NCI-H1436 (cell line): ENCODE results near the gene ERBB2.
A peak's percentile ranks its signal among the peaks of the same experiment; 100 is the strongest.
"Not testable (repeated sequence)": the region's sequence is repeated elsewhere in the genome, so short reads cannot be mapped to it uniquely, and the experiment has no call there.

Source experiments
- DNase-seq: peaks from one replicate; lab custom pipeline; 2025; lab: John Stamatoyannopoulos, UW

Gene ERBB2

DNA sequence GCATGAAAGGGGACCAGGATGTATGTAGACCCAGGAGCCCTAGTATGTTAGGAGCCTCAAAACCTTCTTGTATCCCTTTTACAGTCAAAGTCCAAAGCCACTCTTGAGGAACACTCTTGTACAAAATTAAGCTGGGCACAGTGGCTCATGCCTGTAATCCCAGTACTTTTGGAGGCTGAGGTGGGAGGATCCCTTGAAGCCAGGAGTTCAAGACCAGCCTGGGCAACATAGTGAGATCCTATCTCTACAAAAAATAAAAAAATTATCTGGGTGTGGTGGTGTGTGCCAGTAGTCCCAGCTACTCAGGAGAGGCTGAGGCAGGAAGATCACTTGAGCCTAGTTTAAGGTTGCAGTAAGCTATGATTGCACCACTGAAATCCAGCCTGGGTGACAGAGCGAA, 26.1 kb downstream of the ERBB2 start:
- DNase-seq: not testable (repeated sequence)

DNA sequence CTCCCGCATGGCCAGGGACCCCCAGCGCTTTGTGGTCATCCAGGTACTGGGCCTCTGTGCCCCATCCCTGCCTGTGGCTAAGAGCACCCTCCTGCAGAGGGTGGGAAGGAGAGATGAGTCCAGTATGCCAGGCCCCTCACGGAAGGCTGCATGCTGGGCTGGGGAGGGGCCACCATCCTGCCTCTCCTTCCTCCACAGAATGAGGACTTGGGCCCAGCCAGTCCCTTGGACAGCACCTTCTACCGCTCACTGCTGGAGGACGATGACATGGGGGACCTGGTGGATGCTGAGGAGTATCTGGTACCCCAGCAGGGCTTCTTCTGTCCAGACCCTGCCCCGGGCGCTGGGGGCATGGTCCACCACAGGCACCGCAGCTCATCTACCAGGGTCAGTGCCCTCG, 26.8 kb downstream of the ERBB2 start:
- DNase-seq: no peak

DNA sequence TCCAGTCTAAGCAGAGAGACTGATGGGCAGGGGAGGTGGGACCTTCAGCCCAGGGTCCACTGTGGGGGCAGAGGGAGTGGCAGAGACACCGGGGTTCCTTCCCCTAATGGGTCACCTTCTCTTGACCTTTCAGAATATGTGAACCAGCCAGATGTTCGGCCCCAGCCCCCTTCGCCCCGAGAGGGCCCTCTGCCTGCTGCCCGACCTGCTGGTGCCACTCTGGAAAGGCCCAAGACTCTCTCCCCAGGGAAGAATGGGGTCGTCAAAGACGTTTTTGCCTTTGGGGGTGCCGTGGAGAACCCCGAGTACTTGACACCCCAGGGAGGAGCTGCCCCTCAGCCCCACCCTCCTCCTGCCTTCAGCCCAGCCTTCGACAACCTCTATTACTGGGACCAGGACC, 27.7 kb downstream of the ERBB2 start:
- no peak for DNase-seq

DNA sequence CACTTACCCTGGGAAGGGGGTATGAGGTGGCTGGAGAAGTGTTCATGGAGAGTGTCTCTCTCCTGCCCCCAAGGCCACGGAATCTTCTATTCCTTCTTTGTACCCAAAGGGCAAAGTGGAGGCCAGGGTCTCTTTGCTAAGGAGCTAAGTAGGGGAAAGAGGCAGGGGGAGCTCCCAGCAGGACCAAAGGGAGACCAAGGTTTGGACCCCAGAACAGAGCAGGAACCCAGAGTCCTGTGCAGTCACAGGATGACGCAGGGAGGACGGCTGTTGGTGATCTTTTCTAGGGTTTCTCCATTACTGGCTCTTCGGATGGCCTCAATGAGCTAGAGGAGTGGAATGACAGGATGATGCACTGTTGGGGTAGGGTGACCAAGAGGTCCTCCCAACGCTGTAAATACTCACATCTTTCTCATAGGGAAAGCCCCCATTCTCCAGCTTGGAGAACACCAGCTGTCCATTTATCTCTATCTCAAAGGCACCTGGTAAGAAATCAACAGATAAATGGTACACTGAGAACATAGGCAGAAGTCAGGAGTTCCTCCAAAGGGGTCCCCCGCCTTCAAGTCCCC, 29.5 kb downstream of the ERBB2 start:
- DNase-seq: no peak

DNA sequence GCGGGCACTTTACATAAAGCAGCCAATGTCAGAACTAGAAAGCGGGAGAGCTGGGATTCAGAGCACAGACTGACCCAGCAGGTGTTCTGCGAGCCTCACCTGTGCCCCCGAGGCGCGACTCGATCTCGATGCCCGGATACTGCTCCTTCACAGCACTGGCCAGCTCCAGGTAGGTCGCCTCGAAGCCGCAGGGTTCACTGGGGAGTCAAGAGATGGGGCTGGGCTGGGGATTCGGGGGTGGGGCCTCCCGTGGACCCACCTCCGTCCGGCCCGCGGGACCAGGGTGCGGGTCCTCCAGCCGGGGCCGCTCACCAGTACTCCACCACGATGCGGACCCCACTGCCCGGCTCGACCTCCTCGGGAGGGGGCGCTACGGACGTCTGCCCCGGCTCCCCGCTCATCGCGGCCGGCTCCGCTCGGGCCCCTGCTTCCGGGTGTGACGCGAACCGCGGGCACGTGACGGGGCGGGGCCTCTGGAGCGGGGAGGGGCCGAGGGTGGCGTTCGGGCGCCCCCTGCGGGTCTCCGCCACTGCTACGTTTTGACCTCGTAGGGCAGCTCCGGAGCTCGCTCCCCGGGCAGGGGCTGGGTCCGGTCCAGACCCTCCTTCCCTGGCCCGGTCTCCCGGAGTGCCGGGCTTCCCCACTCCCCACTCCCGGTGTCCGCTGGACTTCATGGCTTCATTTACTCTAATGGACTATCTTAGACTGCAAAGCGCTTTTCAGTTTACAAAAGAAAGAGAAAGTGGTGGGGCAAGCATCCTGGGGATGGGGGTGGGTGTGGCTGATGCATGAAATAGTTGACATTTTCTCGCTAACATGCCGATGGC, 30.4 kb downstream of the ERBB2 start, which contains the start of gene MIEN1:
TSS of gene MIEN1 (minus strand) at position 438 of the 827 bp plus-strand sequence. CDS start at position 401, 37 bp downstream.
- DNase-seq: peak; percentile 89

DNA sequence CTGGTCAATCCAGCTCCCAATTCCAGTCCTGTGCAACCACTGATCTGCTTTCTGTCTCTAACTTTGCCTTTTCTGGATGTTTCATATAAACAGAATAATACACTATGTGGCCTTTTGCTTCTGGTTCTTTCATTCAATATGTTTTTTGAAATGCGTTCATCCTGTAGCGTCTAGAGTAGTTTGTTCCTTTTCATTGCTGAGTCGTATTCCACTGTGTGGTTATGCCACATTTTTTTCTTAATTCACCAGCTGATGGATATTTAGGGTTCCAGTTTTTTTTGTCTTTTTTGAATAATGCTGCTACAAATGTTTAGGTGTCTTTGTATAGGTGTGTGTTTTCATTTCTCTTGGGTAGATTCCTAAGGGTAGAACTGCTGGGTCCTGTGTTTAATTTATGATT, 32.7 kb downstream of the ERBB2 start:
- no peak for DNase-seq

DNA sequence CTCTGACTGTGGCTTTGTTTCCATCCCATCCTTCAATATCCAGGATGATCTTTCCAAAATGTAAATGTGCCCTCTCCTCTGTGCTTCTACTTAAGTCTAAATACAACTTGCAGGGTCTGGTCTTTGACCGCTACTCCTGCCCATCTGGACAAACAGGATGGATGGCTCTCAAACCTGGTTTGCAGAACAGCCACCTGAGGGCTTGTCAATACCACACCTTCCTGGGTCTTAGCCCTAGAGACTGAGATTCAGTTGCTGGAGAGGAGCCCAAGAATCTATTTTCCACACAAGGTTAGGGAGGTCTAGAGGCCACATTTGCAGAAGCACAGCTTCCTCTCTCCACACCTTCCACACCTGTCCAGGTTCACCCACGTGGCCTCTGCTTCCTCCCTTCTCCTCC, 36.0 kb downstream of the ERBB2 start:
- no peak for DNase-seq

DNA sequence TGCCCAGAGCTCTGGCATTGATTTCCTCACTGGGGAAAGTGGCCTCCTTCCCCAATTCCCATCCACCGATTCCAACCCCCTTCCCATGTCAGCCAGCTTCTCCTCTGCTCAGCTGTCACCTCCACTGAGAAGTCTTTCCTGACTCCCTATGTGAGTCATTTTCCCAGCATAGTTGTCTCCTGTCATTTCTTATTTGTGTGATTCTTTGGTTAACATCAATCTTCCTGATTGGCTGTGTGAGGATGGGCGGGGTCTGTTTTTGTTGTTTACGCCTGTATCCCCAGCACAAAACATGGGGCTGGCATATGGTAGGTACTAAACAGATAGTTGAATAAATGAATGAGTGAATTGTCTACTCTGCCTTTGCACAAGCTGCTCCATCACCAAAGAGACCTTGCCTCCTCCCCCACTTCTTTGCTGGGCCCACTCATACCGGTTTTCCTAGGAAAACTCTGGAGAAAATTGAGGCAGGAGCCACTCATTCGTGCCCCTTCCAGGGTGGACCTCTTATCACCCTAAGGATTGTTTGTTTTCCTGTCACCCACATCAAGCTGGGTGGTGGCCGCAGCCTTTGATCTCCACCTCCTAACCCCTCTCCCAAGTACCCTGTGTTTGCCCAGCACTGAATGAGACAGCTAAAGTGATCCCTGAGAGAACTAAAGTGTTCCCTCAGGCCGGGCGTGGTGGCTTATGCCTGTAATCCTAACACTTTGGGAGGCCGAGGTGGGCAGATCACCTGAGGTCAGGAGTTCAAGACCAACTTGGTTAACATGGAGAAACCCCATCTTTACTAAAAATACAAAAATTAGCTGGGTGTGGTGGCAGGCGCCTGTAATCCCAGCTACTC, 36.7 kb downstream of the ERBB2 start:
- DNase-seq: no peak

DNA sequence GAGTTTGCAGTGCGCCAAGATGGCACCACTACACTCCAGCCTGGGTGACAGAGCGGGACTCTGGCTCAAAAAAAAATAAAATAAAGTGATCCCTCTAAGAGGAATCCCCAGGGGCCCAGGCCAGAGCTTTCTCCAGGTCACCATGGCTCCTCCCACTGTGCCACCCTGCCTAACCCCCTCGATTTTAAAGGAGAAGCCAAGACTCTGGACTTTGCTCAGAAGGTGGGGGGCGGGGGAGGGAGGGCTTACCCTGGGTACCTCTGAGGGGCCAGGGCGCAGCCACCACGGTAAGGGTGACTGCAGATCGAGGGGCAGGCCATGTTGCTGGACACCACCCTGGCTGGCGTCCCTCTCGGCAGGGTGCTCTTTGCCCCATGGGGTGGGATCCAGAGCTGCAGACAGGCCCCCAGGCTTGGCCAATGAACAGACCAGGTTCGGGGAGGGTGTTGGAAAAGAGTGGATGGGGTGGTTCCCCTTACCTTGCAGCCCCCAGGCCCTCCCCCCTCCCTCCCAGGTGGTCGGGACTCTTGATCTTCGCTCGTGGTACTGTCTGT, 37.4 kb downstream of the ERBB2 start:
- DNase-seq: no peak

DNA sequence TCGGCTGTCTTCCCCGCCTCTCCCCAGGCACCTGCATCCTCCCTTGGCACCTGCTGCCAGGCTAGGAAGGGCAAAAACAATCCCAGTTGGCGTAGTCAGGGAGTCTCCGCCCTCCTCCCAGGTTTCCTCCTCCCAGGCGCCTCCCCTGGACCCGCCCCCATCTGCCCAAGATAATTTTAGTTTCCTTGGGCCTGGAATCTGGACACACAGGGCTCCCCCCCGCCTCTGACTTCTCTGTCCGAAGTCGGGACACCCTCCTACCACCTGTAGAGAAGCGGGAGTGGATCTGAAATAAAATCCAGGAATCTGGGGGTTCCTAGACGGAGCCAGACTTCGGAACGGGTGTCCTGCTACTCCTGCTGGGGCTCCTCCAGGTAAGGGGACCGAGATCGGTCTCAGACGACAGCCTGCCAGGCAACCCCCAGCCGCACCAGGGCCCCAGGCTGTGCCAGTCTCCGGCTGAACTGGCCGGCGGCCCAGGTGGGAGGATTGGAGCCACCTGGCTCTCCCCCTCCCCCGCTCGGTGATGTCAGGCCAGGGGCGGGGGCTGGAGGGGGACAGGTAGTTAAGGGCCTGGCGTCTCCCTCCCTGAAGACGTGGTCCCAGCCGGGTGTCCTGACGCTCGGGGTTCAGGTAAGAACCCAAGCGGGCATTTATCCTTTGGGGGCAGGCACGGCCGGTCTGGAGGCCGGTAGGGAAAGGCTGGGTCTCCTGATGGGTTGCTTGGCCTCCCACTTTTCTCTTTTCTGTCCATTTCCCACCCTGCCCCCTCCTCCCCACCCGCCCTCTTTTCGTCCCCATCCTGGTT, 38.1 kb downstream of the ERBB2 start, which contains the start of gene GRB7:
TSS of gene GRB7 (plus strand) at position 179 of the 808 bp plus-strand sequence. CDS start 4,364 bp downstream, outside the sequence.
- DNase-seq: peak; percentile 72

DNA sequence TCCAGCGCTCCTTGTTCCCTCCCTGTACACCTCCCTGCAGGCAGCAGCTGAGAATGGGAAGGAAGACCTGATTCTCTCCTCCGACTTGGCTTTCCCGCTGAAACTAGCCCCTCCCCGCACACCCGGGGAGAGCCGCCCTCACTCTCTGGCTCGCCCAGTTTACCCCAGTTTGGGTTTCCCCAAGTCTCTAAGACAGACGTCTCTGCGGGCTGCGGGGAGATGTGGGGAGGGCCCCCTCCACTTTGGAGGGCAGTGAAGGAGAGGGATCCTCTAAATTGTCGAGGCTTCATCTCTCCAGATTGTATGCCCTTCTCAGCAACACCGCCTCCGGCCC, 38.7 kb downstream of the ERBB2 start:
- DNase-seq: peak; percentile 31

DNA sequence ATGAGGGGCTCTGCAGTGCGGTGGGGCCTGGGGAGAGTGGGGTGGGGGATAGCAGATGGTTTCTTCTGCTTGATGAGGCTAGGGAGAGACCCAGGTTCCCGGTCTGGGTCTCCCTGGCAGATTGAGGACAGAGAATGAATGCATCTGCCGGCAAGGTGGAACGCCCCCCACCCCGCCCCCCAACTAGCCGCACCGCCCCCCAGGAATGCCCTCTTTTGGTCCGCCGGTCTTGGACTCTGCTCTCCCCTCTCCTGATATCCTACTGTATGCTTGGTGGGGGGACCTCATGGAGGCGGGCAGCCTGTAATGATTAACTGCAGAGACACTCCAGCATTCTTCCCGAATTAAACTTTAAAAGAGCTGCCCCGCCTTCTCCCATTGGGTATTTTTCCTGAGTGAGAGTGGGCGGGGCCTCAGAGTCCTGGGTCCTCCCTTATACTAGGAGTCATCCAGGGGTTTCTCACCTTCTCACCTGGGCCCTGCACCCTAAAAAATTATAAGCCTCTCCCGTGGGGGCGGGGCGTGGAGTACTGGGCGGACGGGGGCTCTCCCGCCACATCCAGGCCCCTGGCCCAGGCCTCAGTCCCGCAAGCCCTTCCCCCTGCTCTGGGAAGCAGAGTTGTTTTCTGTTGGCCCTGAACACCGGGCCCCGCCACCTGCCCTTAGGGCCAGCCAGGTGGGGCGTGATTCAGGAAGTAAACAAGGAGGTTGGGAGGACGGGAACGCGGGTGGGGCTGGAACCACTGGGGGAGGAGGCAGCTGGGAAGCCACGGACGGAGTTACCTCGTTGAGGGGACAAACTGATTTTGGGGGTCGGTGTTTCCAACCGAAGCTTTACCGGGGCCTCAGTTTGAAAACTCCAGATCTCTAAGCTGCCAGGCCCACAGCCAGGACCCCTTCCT, 39.4 kb downstream of the ERBB2 start:
- peak; percentile 56 for DNase-seq

DNA sequence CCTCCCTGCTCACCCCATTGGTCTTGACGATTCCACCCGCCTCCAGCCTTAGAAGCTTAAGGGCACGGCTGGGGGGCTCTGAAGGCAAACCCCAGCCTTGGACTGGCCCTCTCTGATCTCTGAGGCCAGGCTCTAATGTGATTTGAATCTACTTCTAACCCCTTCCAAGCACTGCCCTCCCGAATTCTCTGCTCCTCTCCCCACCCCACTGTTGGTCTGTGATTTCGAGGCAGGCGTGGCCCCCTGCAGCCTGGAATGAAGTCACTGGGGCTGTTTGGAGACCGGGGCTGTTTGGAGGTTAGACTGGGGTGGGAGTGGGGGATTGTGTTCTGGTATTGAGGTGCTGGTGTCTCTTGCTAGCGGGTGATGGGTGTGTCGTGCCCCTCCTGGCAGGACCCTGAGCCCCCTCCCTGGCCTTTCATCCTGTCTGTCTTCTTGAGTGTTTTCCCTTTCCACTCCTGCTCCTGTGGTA, 40.1 kb downstream of the ERBB2 start:
- DNase-seq: no peak

DNA sequence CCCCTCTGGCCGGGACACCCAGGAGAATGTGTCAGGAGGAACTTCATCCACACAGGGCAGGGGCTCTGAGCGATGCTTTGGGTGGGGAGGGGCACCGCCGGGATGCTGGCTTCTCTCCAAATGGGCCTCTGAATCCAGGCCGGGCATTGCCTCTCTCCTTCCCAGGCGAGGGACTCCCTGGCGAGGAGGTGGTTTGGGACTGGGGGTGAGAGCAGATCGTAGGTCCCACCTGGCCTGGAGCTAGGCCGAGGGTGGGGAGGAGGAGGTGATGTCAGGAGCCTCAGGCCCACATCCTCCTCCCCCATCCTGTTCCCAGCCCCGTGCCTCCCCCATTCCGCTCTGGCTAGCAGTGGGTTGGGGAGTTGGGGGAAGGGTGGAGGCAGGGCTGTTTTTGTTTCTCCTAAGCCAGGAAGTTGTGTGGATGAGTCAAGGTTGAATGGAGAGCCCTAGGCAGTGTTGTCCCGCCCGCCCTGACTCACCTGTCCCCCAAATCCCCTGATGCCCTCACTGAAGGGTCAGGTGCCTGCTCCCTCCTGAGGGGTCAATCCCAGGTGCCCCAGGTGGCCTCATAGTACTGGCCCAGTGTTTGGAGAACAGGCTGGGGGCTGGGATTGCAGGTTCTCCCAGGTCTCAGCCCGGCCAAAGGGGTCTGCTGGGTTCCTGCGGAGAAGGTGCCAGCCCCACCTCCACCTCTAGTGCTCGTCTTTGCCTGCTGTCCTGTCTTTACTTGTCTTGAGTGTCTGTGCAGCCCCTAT, 40.7 kb downstream of the ERBB2 start:
- no peak for DNase-seq

DNA sequence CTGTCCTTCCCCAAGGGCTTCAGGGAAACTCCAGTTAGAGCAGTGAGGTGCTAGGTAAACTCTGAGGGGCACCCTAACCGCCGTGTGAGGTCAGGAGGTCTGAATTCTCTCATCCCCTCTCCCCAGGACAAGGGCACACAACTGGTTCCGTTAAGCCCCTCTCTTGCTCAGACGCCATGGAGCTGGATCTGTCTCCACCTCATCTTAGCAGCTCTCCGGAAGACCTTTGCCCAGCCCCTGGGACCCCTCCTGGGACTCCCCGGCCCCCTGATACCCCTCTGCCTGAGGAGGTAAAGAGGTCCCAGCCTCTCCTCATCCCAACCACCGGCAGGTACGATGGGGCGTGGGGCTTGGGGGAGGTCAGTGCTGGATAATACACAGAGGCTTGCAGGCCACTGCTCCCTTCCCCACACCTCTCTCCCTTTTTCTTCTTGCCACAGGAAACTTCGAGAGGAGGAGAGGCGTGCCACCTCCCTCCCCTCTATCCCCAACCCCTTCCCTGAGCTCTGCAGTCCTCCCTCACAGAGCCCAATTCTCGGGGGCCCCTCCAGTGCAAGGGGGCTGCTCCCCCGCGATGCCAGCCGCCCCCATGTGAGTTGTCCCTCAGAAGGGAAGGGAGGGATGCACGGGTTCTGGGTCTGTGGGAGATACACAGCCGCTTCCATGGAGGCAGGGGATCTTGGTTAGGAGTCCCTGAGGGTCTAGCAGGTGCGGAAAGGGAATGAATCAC, 42.4 kb downstream of the ERBB2 start:
- no peak for DNase-seq

DNA sequence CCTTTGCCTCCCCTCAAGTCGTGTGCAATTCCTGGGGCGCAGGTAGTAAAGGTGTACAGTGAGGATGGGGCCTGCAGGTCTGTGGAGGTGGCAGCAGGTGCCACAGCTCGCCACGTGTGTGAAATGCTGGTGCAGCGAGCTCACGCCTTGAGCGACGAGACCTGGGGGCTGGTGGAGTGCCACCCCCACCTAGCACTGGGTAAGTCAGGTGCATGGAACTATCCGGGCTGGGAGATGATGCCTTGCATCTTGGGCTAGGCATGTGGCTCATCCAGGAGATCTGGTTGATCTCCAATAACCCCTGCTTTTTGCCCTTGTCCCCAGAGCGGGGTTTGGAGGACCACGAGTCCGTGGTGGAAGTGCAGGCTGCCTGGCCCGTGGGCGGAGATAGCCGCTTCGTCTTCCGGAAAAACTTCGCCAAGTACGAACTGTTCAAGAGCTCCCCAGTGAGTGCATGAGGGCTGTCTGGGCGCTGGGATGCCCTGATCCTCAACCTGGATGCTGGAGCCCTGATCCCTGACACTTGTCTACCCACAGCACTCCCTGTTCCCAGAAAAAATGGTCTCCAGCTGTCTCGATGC, 43.1 kb downstream of the ERBB2 start:
- DNase-seq: no peak

DNA sequence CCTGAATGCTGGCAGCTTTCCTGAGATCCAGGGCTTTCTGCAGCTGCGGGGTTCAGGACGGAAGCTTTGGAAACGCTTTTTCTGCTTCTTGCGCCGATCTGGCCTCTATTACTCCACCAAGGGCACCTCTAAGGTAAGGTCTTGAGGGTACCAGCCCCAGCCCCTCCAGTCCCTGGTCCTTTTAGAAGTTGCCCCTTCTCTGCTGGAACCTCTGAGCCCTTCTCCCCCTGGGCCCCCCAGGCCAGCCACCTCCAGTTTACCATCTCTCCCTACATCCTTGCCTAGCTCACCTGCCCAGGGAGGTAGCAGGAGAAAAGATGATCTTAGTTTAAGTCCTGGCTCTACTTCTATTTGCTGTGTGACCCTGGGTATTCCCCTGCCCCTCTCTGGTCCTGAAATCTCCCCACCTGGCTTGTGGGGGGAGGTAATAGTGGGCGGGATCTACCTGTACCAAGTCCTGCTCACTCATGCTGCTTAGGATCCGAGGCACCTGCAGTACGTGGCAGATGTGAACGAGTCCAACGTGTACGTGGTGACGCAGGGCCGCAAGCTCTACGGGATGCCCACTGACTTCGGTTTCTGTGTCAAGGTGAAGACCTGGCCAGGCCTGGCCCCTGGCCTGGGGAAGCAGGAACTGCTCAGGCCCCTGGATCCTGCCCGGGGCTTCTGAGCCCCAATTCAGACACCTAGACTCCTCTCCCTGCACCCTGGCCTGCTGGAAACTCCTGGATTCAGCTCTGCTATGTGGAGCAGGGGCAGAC, 44.4 kb downstream of the ERBB2 start:
- DNase-seq: no peak

DNA sequence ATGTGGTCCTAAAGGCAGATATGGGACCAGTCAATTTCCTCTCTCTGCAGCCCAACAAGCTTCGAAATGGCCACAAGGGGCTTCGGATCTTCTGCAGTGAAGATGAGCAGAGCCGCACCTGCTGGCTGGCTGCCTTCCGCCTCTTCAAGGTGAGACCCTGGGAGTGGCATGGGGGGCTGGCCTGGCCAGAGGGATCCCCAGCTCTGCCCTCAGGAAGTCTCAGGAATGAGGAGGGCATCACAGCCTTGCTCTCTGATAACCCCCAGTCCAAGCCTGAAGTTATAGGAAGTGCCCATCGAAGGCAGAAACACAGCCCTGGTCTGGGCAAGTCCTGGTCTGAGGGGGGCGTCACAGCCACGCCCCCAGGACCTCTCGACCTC, 45.0 kb downstream of the ERBB2 start:
- DNase-seq: no peak
